Measurements from ENCODE around the gene OPA1. TPM values are rescaled to one million over a fixed set of nuclear protein-coding genes. Genes with fewer than 3 reads are reported as not detected.

OPA1 gene
- total RNA-seq, 1 experiment from 2014 or later: 72.0 TPM

DNA sequence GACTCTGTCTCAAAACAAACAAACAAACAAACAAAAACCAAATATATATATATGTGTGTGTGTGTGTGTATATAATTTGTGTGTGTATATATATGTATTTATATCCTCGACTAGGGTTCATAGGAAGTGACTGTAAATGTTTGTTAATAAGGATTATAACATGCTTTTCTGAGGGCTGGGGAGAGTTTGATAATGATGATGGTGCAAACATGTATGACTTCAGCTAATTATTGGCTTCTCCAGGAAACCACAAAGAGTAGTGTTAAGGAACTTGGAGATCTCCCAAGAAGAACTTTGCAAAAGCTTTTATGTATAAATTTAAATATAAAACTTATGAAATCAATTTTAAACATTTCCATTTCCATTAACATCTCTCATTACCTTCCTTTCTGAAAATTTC is 3.9 kb upstream of the OPA1 start:
- RAD21 ChIA-PET (ENCODE audit: low non-redundant PET in 1 of 2, low total read pairs in 2 of 2, uncharacterized antibody in 2 of 2, unreplicated experiment in 2 of 2): no interaction called here
- H3K36me3 ChIP-seq (ENCODE audit: control insufficient read depth in 1 of 2, insufficient read depth in 2 of 2, low read length in 2 of 2): no peaks in the 10 kb centered on the region
- no peak overlapping the region for H3K4me3 ChIP-seq (replicated peaks in 1 of 2; ENCODE audit: low read depth in 1 of 2, low read length in 2 of 2)
- ATAC-seq: no peak
- intact Hi-C loops (cut with micrococcal nuclease): no loop called here
- no peaks in the 10 kb centered on the region for H4K20me1 ChIP-seq (ENCODE audit: insufficient read depth)
- H3K9me3 ChIP-seq (ENCODE audit: control insufficient read depth in 1 of 2, insufficient read depth in 1 of 2, low read depth in 1 of 2, low read length in 2 of 2): no peaks in the 10 kb centered on the region
- H3K4me2 ChIP-seq (ENCODE audit: low read length): no peak overlapping the region
- H3K27me3 ChIP-seq (ENCODE audit: insufficient read depth, low read length): no peaks in the 10 kb centered on the region
- H2AFZ ChIP-seq (ENCODE audit: low read depth, low read length, poor library complexity, severe bottlenecking): no peak overlapping the region
- no peak for TF ChIP-seq CEBPB (IDR thresholded peaks at IDR 0.05; ENCODE audit: low read depth)
- no peak for TF ChIP-seq FOSL1 (IDR thresholded peaks at IDR 0.05; ENCODE audit: low read depth)
- TF ChIP-seq, protein P1, sequence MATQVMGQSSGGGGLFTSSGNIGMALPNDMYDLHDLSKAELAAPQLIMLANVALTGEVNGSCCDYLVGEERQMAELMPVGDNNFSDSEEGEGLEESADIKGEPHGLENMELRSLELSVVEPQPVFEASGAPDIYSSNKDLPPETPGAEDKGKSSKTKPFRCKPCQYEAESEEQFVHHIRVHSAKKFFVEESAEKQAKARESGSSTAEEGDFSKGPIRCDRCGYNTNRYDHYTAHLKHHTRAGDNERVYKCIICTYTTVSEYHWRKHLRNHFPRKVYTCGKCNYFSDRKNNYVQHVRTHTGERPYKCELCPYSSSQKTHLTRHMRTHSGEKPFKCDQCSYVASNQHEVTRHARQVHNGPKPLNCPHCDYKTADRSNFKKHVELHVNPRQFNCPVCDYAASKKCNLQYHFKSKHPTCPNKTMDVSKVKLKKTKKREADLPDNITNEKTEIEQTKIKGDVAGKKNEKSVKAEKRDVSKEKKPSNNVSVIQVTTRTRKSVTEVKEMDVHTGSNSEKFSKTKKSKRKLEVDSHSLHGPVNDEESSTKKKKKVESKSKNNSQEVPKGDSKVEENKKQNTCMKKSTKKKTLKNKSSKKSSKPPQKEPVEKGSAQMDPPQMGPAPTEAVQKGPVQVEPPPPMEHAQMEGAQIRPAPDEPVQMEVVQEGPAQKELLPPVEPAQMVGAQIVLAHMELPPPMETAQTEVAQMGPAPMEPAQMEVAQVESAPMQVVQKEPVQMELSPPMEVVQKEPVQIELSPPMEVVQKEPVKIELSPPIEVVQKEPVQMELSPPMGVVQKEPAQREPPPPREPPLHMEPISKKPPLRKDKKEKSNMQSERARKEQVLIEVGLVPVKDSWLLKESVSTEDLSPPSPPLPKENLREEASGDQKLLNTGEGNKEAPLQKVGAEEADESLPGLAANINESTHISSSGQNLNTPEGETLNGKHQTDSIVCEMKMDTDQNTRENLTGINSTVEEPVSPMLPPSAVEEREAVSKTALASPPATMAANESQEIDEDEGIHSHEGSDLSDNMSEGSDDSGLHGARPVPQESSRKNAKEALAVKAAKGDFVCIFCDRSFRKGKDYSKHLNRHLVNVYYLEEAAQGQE (IDR thresholded peaks at IDR 0.05; ENCODE audit: low read depth): no peak
- no peak for TF ChIP-seq ATF3 (IDR thresholded peaks at IDR 0.05)
- no peak for TF ChIP-seq EZH2phosphoT487 (IDR thresholded peaks at IDR 0.05; ENCODE audit: borderline replicate concordance)
- no peak for TF ChIP-seq SRF (IDR thresholded peaks at IDR 0.05; ENCODE audit: low read depth)
- no peak for TF ChIP-seq POLR2AphosphoS5 (IDR thresholded peaks at IDR 0.05; ENCODE audit: low read depth, low read length)
- TF ChIP-seq MAX (IDR thresholded peaks at IDR 0.05): no peak
- no peak for TF ChIP-seq POLR2A (IDR thresholded peaks at IDR 0.05; ENCODE audit: borderline replicate concordance, extremely low read depth, insufficient read depth, insufficient read length)
- no peak for TF ChIP-seq ZFX (IDR thresholded peaks at IDR 0.05)
- peaks cover 12 to 22% of the 10 kb centered on the region in 2 experiments for H3K4me1 ChIP-seq (ENCODE audit: control insufficient read depth in 1 of 2, insufficient read depth in 2 of 2, low read length in 2 of 2)
- no peaks in the 10 kb centered on the region; the same call in 1 of the 2 replicates for H3K9me2 ChIP-seq (ENCODE audit: insufficient read depth)
- H3K9ac ChIP-seq (ENCODE audit: low read length): no peak overlapping the region
- no peak overlapping the region for H3K27ac ChIP-seq (ENCODE audit: low read depth, low read length)
- H3K79me2 ChIP-seq (ENCODE audit: insufficient read depth, low read length): peaks cover 11% of the 10 kb centered on the region
- no TSS peak for BruUV-seq (replicated peaks)
- no peak for DNase-seq (ENCODE audit: low read depth, low spot score)
- POLR2A ChIA-PET: no interaction called here
- CTCF ChIA-PET: no interaction called here

All from HCT116 (cell line).